GM21529 (cell line): ENCODE measurements around the gene COPZ1.
"Not testable (repeated sequence)": the region's sequence is repeated elsewhere in the genome, so short reads cannot be mapped to it uniquely, and the experiment has no call there.

Source experiments
- ATAC-seq: cut with Tn5 transposase; IDR thresholded peaks from one replicate; pipeline ENCODE4 v1.9.1; 2021; ENCODE audit not compliant: unreplicated experiment

The COPZ1 gene

GRCh38 chr12:54324617-54325441 lies at the start of gene COPZ1:
Gene COPZ1, plus strand, starts transcription at chr12:54325131. Its CDS starts 33 bp downstream, at chr12:54325164.
- peak; percentile 98 for ATAC-seq

GRCh38 chr12:54276368-54276767 lies 48.6 kb upstream of the COPZ1 start:
- no peak for ATAC-seq

- ATAC-seq, result no peak
Observed at GRCh38 chr12:54277823-54278276, 47.1 kb upstream of the COPZ1 start.

DNA sequence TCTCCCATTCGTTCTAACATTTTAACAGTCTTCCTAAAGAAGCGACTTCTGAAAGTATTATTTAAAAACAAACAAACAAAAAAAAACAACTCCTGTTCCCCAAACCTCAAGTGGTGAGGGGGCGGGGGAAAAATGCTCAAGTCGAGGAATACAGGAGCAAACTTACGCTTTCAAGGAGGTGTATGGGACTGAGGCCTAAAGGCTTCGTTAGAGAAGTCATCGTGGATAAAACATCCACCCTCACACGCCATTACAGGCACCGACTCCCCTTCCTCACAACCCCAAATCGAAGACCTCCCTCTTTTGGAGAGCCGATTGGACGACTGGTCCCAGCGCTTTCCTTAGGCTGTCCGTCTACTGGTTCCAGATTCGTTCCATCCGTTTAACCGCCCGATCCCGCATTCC lies 45.7 kb upstream of the COPZ1 start:
- no peak for ATAC-seq

DNA sequence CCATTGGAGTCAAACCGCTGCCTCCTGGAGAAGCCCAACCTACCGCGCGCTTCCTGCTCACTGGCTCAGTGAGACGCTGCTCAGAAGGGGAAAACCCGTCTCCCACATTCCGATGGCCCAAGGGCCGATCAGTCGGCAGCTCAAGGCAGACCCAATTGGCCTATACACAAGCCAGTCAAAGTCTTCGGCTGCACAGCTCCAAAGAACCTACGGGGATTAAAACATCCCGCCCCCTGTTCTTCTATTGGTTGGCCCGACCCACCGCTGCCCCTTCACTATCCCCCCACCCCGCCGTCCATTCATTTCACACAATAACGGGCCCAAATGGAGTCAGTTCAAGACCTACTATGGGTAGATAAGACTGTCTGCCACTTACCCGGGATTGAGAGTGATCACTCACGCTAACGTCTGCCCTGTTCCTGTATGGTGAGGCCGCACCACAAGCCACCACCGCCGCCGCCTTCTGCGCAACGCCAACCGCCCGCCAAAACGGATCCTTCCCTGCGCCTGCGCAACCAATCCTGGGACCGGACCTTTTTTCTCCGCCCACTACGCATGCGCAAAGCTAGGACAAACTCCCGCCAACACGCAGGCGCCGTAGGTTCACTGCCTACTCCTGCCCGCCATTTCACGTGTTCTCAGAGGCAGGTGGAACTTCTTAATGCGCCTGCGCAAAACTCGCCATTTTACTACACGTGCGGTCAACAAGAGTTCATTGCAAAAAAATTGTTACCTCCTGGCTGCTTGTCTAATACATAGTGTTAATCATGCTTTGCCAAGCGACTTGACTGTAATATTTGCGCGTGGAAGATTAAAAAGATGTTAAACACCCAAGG lies 45.1 kb upstream of the COPZ1 start, which contains the start of gene CBX5:
TSS of gene CBX5 (minus strand) at position 491 of the 836 bp plus-strand sequence. CDS start 22,472 bp downstream, outside the sequence.
- peak; percentile 77 for ATAC-seq

DNA sequence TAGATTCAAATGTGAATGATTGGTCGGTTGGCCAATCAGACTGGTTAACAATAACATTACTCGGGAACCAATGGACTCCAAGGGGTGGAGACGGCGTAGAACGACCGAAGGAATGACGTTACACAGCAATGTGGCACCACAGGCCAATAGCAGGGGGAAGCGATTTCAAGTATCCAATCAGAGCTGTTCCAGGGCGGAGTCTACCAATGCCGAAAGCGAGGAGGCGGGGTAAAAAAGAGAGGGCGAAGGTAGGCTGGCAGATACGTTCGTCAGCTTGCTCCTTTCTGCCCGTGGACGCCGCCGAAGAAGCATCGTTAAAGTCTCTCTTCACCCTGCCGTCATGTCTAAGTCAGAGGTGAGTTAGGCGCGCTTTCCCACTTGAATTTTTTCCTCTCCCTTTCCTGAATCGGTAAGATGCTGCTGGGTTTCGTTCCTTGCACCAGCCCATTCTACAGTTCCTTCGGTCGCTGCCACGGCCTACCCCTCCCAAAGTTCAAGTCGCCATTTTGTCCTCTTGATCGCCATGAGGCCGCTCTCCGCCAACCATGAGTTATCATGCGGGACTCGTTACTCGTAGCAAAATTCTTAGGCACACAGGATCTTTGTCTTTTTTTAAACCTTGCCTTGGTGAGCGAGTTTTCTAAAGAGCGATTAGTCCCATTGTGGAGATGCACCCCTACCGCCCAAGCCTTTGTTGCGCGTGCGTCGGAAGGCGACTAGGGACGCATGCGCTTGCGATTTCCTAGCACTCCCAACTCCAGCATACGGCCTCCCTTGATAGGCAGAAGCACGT lies 44.3 kb upstream of the COPZ1 start, which contains the start of gene HNRNPA1:
TSS of gene HNRNPA1 (plus strand) at position 259 of the 793 bp plus-strand sequence. CDS start at position 341, 82 bp downstream.
- ATAC-seq, result peak; percentile 84

DNA sequence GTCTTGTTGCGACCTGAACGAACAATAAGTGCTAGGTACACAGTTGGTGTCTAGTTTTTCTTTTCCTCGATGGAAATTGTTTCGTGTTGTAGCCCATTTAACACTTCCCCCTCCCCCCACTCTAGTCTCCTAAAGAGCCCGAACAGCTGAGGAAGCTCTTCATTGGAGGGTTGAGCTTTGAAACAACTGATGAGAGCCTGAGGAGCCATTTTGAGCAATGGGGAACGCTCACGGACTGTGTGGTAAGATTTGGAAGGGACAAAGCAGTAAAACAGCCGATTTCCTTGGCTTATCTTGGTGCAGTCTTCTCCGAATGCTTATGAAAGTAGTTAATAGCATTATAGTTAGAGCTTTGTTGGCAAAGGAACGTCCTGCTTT lies 43.7 kb upstream of the COPZ1 start:
- not testable (repeated sequence) for ATAC-seq

GRCh38 chr12:54281694-54282093 lies 43.2 kb upstream of the COPZ1 start:
- not testable (repeated sequence) for ATAC-seq

DNA sequence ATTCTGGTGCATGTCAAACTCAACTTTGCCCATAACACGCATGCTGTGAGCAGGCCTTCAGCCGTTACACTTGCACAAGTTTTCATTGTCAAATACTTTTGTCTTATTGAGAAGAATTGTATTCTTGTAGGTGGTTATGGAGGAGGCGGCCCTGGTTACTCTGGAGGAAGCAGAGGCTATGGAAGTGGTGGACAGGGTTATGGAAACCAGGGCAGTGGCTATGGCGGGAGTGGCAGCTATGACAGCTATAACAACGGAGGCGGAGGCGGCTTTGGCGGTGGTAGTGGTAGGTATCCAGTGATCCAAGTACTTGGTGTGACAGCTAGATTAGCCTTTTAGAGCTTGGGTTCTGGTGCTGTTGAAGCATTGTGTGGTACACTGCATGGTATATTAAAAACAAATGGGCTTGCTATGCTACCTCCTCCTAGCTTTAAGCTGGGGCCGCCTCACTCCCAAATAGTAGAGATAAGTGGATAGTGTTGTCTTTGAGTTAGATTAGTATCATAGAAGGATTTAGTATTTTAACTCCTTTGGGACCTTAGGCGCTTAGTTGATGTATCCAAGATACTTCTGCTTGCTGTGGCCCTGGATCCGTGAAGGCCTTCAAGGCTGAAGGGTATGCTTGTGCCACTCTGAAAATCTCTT lies 41.9 kb upstream of the COPZ1 start:
- no peak for ATAC-seq

GRCh38 chr12:54284070-54284780 lies 40.7 kb upstream of the COPZ1 start:
- not testable (repeated sequence) for ATAC-seq

DNA sequence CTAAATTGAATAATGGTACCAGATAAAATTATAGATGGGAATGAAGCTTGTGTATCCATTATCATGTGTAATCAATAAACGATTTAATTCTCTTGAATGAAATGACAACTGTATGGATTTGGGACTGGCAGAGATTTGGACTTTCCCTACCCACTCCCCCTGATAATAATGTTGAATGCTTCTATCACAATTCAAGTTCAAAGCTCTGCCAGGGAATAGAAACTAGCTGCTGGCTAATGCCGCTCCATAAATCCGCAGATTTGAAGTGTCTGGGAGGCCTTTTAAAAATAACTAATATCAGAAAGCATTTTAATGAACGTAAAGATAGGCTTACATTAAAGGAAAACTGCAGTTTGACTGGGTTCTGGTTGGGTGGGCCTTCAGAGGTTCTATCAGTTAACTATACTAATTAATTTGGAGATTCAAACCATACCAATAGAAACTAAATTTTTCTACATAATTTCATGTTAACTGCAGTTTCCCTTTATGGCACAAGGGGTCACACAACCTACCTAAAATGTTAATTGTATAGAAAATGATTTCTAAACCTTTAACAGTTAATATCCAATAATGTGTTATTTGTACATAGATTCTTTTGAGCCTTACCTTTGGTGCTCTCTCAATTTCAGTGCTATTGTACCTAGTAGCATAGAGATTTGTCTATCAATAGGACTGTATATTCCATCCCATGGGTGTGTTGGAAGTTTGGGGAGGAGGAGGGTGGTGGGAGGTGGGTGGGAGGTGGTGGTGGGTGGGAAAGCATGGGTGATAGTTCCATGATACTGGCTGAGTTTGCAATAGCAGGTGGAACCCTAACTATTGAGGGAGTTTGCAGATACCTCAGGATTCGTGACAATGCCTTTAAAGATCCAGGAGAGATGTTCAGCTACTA lies 39.5 kb upstream of the COPZ1 start:
- no peak for ATAC-seq

GRCh38 chr12:54286042-54287030 lies 38.6 kb upstream of the COPZ1 start:
- no peak for ATAC-seq

- no peak for ATAC-seq
Observed at GRCh38 chr12:54287261-54288157, 37.4 kb upstream of the COPZ1 start.

DNA sequence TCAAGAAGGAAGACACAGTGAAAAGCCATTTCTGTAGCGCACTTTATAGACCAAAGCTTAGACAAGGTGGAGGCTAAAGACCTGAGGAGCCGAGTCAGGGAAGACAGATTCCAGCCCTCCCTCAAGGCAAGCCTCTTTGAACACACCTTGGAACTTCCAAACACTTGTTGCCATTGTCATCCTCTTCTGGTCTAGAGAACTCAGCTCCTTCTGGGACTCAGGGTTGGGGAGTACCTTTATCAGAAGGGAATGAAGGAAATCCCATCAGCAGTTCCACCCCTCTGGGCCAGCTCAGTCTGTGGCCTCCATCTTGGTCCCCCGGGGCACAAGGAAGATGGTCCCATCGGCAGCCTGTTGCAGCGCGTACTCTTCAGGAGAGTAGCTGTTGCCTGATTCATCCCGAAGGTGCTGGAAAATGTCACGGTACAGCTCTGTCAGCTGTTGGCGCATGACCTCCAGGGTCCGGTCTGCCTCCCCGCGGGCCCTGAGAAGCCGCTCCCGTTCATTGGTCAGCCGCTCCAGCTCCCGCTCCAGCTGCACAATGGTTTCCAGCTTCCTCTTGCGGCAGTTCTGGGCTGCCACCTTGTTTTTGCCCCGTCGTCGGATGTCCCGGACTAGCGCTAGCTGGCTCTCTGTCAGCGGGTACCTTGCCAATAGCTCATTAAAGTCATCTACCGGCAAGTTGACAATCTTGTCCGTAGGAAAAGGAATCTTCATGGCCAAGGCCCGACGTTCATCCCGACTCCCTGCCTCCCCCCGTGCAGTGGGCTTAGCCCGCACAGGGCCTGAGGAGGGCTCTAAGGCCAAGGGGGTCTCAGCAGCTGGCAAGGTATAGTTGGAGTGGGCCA lies 32.6 kb upstream of the COPZ1 start:
- ATAC-seq, result no peak

GRCh38 chr12:54292931-54293241 lies 32.0 kb upstream of the COPZ1 start:
- ATAC-seq, result no peak
